Measurements from ENCODE around the gene AMPD2. TPM values are rescaled to one million over a fixed set of nuclear protein-coding genes. Genes with fewer than 3 reads are reported as not detected.
A peak's percentile ranks its signal among the peaks of the same experiment; 100 is the strongest.

AMPD2 gene
- total and polyA plus RNA-seq, 9 of the 15 experiments (the other 6 are each of a cell fraction or from before 2014, with no cell fraction given): 2.0 to 77.7 (median 28.2) TPM

DNA sequence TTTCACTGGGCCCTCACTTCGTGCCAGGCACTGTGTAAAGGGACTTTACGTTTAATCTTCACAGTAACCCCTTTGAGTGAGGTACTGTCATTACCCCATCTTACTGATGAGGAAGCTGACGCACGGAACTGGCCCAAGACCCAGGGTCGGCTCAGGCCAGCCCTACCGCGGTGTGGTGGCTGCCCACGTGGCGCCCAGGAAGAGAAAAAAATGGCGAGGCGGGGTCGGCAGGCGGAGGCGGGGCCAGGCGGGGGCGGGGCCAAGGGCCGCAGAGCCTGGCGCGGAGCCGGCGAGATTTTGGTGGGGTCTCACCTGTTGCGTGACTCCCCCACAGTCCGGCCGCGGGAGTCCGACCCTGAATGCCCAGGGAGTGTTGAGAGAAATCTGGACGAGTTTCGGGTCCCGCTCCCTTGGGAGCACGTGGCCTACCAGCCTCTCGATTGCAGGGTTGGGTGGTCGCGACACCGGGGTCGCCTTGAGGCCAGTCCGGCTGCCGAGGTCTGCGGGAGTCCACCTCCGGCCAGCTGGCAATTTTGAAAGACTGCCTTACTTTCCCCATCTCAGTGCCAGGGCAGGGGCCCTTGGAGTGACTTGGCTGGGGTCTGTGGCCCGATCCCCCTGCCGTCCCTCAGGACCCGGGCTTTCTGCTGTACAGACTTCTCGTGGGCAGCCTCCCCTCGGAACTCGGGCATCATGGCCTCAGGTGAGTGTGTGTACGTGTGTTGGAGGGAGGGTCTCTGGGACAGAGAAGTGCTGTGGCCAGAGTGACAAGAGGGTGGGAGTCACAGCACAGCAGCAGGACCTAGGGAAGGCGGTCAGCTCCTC, at the start of gene AMPD2, which contains the start of gene GNAT2 (continued):
- peak; percentile 69 for TF ChIP-seq BRD9 (IDR thresholded peaks at IDR 0.05; ENCODE audit: low read depth, partially characterized antibody)
- no peak for TF ChIP-seq ZFP36 (IDR thresholded peaks at IDR 0.05; ENCODE audit: low read depth, low read length, partially characterized antibody)
- peak; percentile 81 for TF ChIP-seq ELF1 (tag; IDR thresholded peaks at IDR 0.05)
- TF ChIP-seq SMARCC2 (IDR thresholded peaks at IDR 0.05; ENCODE audit: low read depth): no peak
- no peak for TF ChIP-seq ZNF785 (CRISPR knock-in tag; IDR thresholded peaks at IDR 0.05)
- no peak for TF ChIP-seq FOS (IDR thresholded peaks at IDR 0.05; ENCODE audit: extremely low read depth, insufficient read length)
- TF ChIP-seq PCBP2 (IDR thresholded peaks at IDR 0.05; ENCODE audit: low read depth, low read length, poor library complexity, severe bottlenecking): no peak
- no peak for TF ChIP-seq ZNF444 (CRISPR knock-in tag; IDR thresholded peaks at IDR 0.05)
- TF ChIP-seq ZKSCAN8 (CRISPR knock-in tag; IDR thresholded peaks at IDR 0.05): no peak
- TF ChIP-seq, protein P1, sequence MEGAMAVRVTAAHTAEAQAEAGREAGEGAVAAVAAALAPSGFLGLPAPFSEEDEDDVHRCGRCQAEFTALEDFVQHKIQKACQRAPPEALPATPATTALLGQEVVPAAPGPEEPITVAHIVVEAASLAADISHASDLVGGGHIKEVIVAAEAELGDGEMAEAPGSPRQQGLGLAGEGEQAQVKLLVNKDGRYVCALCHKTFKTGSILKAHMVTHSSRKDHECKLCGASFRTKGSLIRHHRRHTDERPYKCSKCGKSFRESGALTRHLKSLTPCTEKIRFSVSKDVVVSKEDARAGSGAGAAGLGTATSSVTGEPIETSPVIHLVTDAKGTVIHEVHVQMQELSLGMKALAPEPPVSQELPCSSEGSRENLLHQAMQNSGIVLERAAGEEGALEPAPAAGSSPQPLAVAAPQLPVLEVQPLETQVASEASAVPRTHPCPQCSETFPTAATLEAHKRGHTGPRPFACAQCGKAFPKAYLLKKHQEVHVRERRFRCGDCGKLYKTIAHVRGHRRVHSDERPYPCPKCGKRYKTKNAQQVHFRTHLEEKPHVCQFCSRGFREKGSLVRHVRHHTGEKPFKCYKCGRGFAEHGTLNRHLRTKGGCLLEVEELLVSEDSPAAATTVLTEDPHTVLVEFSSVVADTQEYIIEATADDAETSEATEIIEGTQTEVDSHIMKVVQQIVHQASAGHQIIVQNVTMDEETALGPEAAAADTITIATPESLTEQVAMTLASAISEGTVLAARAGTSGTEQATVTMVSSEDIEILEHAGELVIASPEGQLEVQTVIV (CRISPR knock-in tag; IDR thresholded peaks at IDR 0.05; ENCODE audit: borderline replicate concordance): 0 out of 2 replicates have a peak, but pooled peaks have one; percentile 9
- peak; percentile 70; the same call in 1 of the 2 replicates for TF ChIP-seq NFRKB (IDR thresholded peaks at IDR 0.05; ENCODE audit: low read depth)
- TF ChIP-seq ARHGAP35 (IDR thresholded peaks at IDR 0.05; ENCODE audit: partially characterized antibody): no peak
- no peak for TF ChIP-seq SLC30A9 (CRISPR knock-in tag; IDR thresholded peaks at IDR 0.05)
- TF ChIP-seq, protein P2, sequence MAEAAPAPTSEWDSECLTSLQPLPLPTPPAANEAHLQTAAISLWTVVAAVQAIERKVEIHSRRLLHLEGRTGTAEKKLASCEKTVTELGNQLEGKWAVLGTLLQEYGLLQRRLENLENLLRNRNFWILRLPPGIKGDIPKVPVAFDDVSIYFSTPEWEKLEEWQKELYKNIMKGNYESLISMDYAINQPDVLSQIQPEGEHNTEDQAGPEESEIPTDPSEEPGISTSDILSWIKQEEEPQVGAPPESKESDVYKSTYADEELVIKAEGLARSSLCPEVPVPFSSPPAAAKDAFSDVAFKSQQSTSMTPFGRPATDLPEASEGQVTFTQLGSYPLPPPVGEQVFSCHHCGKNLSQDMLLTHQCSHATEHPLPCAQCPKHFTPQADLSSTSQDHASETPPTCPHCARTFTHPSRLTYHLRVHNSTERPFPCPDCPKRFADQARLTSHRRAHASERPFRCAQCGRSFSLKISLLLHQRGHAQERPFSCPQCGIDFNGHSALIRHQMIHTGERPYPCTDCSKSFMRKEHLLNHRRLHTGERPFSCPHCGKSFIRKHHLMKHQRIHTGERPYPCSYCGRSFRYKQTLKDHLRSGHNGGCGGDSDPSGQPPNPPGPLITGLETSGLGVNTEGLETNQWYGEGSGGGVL (CRISPR knock-in tag; IDR thresholded peaks at IDR 0.05): no peak
- no peak for TF ChIP-seq HNRNPL (IDR thresholded peaks at IDR 0.05; ENCODE audit: low read depth, low read length)
- TF ChIP-seq MXD1 (CRISPR knock-in tag; IDR thresholded peaks at IDR 0.05; ENCODE audit: borderline replicate concordance, poor library complexity, severe bottlenecking): peak; percentile 78
- TF ChIP-seq, protein P3, sequence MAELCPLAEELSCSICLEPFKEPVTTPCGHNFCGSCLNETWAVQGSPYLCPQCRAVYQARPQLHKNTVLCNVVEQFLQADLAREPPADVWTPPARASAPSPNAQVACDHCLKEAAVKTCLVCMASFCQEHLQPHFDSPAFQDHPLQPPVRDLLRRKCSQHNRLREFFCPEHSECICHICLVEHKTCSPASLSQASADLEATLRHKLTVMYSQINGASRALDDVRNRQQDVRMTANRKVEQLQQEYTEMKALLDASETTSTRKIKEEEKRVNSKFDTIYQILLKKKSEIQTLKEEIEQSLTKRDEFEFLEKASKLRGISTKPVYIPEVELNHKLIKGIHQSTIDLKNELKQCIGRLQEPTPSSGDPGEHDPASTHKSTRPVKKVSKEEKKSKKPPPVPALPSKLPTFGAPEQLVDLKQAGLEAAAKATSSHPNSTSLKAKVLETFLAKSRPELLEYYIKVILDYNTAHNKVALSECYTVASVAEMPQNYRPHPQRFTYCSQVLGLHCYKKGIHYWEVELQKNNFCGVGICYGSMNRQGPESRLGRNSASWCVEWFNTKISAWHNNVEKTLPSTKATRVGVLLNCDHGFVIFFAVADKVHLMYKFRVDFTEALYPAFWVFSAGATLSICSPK (IDR thresholded peaks at IDR 0.05; ENCODE audit: borderline replicate concordance): no peak
- no peak for TF ChIP-seq DNMT1 (IDR thresholded peaks at IDR 0.05)
- TF ChIP-seq NR2F6 (CRISPR knock-in tag; IDR thresholded peaks at IDR 0.05): no peak
